GM19099 (cell line): ENCODE data around the gene OGDHL.

Source experiments
- POLR2A ChIP-seq: IDR thresholded peaks from 3 replicates; pipeline ENCODE4 v1.6.1; 2011; ENCODE audit warnings: low read depth; ENCODE audit not compliant: insufficient read length; ENCODE audit errors: extremely low read depth

OGDHL gene

DNA sequence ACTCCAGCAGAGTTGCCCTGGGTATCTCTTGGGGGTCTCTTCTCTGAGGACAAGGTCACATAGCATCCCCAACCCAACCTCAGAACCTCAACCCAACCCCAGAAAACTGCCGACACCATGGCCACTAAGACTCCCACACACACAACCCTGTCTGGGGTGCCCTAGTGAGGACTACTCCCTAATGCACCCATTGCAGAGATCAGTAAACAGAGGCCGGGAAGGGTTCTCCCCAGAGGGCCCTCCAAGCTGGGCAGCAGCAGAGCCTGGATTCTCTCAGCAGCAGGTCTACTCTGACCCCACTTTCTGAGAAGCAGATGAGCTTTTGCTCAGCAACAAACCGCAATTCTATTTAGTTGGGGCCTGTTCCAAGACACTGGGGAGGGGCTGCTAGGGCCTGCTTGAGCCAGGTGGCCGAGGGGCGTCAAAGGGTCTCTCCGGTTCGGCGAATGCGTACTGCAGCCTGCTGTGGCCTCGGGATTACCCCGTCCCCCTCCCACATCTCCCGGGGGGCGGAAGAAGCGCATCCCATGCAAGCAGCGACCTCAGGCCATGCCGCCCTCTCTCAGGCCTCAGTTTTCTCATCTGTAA lies 828 bp downstream of the OGDHL start:
- TF ChIP-seq POLR2A: no peak

- TF ChIP-seq POLR2A: no peak
These were observed 1.3 kb downstream of the OGDHL start for GRCh38 chr10:49760789-49761188.

DNA sequence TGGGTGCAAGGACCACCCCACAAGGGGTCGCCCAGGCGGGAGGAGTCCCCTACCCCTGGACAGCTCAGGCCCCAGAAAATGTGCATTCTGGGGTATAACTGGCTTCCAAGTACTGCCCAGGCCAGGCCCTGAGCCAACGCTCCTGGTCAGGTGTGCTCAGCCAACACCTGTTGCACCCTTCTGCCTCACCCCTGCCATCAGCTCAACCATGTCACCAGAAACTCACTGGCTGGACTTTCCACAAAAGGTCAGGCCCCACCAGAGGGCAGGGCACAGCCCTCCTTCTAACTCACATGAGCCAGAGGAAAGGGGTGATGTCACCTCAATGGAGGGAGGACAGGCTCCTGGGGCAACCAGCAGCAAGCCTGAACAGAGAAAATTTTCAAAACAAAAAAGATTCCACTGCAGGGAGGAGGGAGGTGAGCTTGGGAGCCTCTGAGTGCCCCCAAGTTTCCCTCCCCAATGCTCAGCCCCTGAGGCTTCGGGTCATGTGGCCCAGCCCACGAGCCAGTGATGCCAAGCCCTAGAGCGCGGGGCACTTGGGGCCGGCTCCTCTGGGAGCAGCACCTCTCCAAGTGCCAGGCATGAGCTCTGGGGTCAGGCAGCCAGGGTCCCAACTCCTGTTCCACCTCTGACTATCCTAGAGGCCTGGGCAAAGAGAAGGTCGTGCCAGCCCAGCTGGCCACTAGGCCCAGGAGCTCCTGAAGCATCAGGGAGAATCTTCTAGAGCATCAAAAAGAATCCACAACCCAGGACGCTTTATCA lies 2.2 kb downstream of the OGDHL start:
- no peak for TF ChIP-seq POLR2A

DNA sequence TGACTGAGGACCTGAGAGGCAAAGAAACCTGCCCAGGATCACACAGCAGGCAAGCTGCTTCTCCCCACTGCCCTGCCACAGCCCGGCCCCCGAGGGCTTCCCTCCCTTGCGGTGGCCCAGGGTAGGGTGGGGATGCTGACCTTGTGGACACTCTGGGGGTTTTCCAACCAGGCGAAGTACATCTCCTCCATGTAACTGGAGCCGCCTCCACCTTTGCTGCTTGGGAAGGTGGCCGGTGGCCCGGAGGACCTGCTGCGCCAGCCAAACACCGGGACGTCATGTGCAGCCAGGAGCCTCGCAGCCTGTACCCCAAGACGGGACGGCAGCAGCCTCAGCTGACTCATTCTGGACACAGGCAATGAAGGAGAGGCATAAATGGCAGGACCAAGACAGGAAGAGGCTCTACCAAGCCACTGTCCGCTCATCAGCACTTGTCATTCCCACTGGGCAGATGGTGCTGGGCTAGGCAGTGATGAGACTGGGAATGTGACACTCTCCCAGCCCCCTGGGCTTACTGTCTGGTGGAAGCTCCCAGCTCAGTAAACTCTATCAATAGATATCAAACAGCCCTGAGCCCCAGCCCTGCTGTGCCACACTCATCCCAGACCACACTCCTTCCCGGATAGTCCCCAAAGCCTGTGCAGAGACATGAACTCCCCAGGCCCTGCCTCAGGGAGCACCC lies 3.7 kb downstream of the OGDHL start:
- TF ChIP-seq POLR2A: no peak

GRCh38 chr10:49756641-49757040 lies 5.5 kb downstream of the OGDHL start:
- TF ChIP-seq POLR2A: no peak

- no peak for TF ChIP-seq POLR2A
These were observed 6.1 kb downstream of the OGDHL start for GRCh38 chr10:49756031-49756430.

GRCh38 chr10:49752584-49752983 lies 9.5 kb downstream of the OGDHL start:
- TF ChIP-seq POLR2A: no peak

- TF ChIP-seq POLR2A: no peak
These were observed 10.2 kb downstream of the OGDHL start for GRCh38 chr10:49751636-49752510.

DNA sequence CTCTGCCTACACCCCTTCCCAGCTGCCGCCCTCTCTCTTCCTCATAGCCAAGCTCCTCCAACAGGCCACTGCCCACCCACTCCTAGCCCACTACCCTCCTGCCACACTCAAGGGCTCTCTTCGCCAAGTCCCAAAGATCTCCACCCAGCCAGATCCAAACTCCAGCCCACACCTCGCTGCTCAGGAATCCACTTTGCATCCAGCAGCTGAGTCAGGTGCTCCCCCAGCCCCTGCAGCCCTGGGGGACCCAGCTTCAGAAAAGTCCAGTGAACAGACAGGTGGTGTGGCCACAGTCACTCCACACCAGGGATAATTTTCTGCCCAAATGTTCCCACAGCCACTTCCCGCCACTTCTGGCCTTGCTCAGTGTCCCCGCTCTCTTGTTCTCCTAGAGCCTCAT lies 10.9 kb downstream of the OGDHL start:
- TF ChIP-seq POLR2A: no peak

DNA sequence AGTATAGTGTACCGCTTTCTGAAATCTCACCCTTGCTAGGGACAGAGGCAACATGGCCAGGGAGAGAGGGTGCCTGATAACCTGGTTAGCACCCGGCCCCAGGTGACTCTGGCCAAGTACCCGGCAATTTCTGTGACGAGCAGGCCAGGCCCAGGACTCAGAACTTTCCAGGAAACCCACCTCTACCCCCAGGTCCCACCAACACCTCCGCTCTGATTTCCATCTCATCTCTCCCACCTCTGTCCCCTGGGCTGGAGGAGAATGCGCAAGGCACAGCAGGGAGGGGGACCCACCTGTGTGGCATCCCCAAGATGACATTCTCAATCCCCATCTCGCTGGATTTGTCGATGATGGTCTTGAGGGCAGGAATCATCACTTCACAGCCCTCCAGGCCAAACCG lies 11.6 kb downstream of the OGDHL start:
- TF ChIP-seq POLR2A: no peak

DNA sequence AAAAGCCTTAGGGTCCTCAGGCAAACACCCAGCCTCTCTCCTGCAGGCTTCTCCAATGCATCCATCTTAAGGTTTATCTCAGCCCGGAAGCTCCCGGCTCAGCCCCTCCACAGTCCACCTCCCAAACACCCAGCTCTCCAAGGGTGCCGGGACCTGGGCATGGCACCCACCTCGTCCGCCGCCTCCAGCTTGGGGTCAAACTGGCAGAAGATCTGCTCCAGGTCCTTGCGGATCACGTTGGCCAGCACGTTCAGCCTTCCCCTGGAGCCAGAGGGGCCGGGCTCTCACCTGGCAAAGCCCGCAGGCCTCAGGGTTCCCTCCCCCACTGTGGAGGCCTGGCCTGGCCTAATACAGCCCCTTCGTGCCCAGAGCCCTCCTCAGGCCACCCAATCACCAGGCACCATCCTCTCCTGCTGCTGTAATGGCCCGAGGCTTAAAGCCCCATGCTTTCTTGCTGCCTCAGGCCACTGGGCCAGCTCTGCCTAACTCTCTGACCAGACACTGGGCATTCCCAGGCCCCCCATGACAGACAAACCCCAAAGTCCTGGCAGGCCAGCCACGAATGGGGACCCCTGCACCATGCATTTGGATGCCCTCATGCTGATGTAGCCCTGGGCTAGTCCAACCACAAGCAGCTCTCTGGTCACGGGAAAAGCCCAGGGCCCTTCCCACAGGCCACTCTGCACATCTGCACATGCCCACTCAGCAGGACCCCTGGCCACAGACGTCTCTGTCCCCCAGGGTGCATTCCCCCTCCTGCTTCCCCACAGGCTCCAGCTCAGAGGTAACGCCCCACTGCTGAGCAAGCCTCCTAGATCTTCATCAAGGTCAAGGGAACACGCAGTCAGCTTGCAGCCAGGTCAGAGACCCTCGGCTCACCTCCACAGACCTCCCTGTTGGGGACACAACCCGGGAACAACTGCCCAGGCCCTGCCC lies 12.3 kb downstream of the OGDHL start:
- no peak for TF ChIP-seq POLR2A

DNA sequence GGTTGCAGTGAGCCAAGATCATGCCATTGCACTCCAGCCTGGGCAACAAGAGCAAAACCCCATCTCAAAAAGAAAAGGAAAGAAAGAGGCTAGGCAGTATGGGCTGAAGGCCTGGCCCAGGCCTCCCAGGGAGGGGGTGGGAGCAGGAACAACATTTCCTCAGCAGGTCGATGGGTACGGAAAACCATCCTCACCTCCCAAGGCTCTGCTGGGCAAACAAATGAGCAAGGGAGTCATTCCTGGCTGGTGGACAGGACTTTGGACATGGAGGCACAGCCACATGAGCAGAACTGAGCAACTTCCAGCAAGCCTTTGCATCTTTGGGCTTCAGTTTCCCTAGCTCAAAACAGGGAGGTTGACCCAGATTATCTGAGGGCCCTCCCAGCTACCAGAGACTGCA lies 13.0 kb downstream of the OGDHL start:
- TF ChIP-seq POLR2A: no peak

DNA sequence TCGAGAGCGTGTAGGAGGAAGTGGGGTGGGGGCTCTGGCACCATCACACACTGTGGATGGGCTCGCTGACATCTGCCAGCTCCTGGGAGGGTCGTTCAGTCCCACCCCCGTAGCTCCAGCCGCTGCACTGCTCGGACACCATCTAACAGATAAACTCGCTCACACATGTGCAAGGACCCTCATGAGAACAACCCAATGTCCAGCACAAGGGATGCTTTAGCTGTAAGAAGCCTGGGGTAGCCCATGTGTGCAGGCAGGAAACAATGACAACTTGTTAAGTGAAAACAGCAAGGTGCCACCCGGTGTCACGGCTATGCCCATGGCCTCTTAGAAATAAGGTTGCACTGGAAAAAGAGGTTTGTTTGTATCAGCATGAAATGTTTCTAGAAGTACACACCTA lies 14.1 kb downstream of the OGDHL start:
- no peak for TF ChIP-seq POLR2A

- no peak for TF ChIP-seq POLR2A
These were observed 14.8 kb downstream of the OGDHL start for GRCh38 chr10:49747303-49747646.

- TF ChIP-seq POLR2A: no peak
These were observed 15.4 kb downstream of the OGDHL start for GRCh38 chr10:49746626-49747302.
